Mesenchymal stem cell (in vitro differentiated cells and primary cell): ENCODE measurements around the gene BMX.

Experiments used
- DNase-seq: peaks from one replicate; pipeline ENCODE4 v3.0.0-alpha.2; 2013
- H2AFZ ChIP-seq: one replicate; pipeline ENCODE4 v1.6.1; 2013; ENCODE audit warnings: low read depth, mild to moderate bottlenecking, control low read depth, inconsistent platforms, low read length, moderate library complexity
- H2AK5ac ChIP-seq: 2 replicates; pipeline ENCODE4 v1.6.1; 2013; ENCODE audit warnings: low read length, moderate library complexity, mild to moderate bottlenecking, inconsistent platforms; ENCODE audit not compliant: severe bottlenecking
- H2BK120ac ChIP-seq: one replicate; pipeline ENCODE4 v1.6.1; 2013; ENCODE audit warnings: low read depth, mild to moderate bottlenecking, inconsistent platforms, low read length, moderate library complexity
- H2BK12ac ChIP-seq, 2 experiments: one replicate each; pipeline ENCODE4 v1.6.1; 2013; ENCODE audit warnings: inconsistent platforms in 2 of 2, low read length in 2 of 2, mild to moderate bottlenecking in 2 of 2, moderate library complexity in 2 of 2, control low read depth in 1 of 2
- H2BK15ac ChIP-seq: one replicate; pipeline ENCODE4 v1.6.1; 2013; ENCODE audit warnings: mild to moderate bottlenecking, low read depth, inconsistent platforms; ENCODE audit not compliant: poor library complexity, severe bottlenecking
- H2BK5ac ChIP-seq: 2 replicates; pipeline ENCODE4 v1.6.1; 2013; ENCODE audit warnings: low read depth, mild to moderate bottlenecking, low read length, control low read depth, inconsistent platforms; ENCODE audit not compliant: poor library complexity, severe bottlenecking
- H3K14ac ChIP-seq, 2 experiments: one replicate each; pipeline ENCODE4 v1.6.1; 2013; ENCODE audit warnings: inconsistent platforms in 2 of 2, low read length in 2 of 2, control low read depth in 1 of 2, mild to moderate bottlenecking in 1 of 2, moderate library complexity in 1 of 2
- H3K18ac ChIP-seq, 2 experiments: one replicate each; pipeline ENCODE4 v1.6.1; 2013; ENCODE audit warnings: inconsistent platforms in 2 of 2, low read length in 2 of 2, control low read depth in 1 of 2, low read depth in 1 of 2, mild to moderate bottlenecking in 1 of 2
- H3K23ac ChIP-seq, 2 experiments: one replicate each; pipeline ENCODE4 v1.6.1; 2013; ENCODE audit warnings: inconsistent platforms in 2 of 2, low read length in 2 of 2, mild to moderate bottlenecking in 2 of 2, moderate library complexity in 2 of 2, control low read depth in 1 of 2
- H3K27ac ChIP-seq: 2 replicates; pipeline ENCODE4 v1.5.1; 2013; ENCODE audit warnings: mild to moderate bottlenecking, moderate library complexity, low read length, control low read depth, inconsistent platforms; ENCODE audit not compliant: poor library complexity, severe bottlenecking
- H3K27me3 ChIP-seq, 2 experiments: 2 replicates each; pipeline versions ENCODE4 v1.6.1 to v1.7.0; 2013; ENCODE audit warnings: low read length in 2 of 2, mild to moderate bottlenecking in 2 of 2, moderate library complexity in 2 of 2, control low read depth in 1 of 2, inconsistent platforms in 1 of 2; ENCODE audit not compliant: control insufficient read depth in 1 of 2, insufficient read depth in 1 of 2
- H3K36me3 ChIP-seq, 2 experiments: 2 replicates each; pipeline versions ENCODE4 v1.6.1 to v1.7.0; 2013; ENCODE audit warnings: low read length in 2 of 2, control low read depth in 1 of 2, inconsistent platforms in 1 of 2, low read depth in 1 of 2, mild to moderate bottlenecking in 1 of 2; ENCODE audit not compliant: insufficient read depth in 2 of 2, control insufficient read depth in 1 of 2
- H3K4ac ChIP-seq, 2 experiments: one replicate each; pipeline ENCODE4 v1.6.1; 2013; ENCODE audit warnings: inconsistent platforms in 2 of 2, low read length in 2 of 2, mild to moderate bottlenecking in 2 of 2, moderate library complexity in 2 of 2, control low read depth in 1 of 2, low read depth in 1 of 2
- H3K4me1 ChIP-seq: 2 replicates; pipeline ENCODE4 v1.6.1; 2013; ENCODE audit warnings: low read depth, low read length, control low read depth; ENCODE audit not compliant: control insufficient read depth, insufficient read depth
- H3K4me2 ChIP-seq: 2 replicates; pipeline ENCODE4 v1.6.1; 2013; ENCODE audit warnings: low read length, mild to moderate bottlenecking, inconsistent platforms; ENCODE audit not compliant: poor library complexity, severe bottlenecking
- H3K4me3 ChIP-seq, 2 experiments: 2 replicates each; pipeline versions ENCODE4 v1.5.1 to v1.7.0; 2013; ENCODE audit warnings: low read length in 2 of 2, mild to moderate bottlenecking in 2 of 2, control low read depth in 1 of 2, low read depth in 1 of 2; ENCODE audit not compliant: insufficient read depth in 1 of 2
- H3K79me1 ChIP-seq: replicated peaks from 2 replicates; pipeline ENCODE4 v1.6.1; 2013; ENCODE audit warnings: mild to moderate bottlenecking, control low read depth, low read length, inconsistent platforms; ENCODE audit not compliant: poor library complexity, severe bottlenecking
- H3K9ac ChIP-seq: 2 replicates; pipeline ENCODE4 v1.7.0; 2013; ENCODE audit warnings: mild to moderate bottlenecking, low read length, moderate library complexity
- H3K9me3 ChIP-seq: 2 replicates; pipeline ENCODE4 v1.7.0; 2013; ENCODE audit warnings: mild to moderate bottlenecking, low read length; ENCODE audit not compliant: control insufficient read depth
- H4K8ac ChIP-seq: one replicate; pipeline ENCODE4 v1.6.1; 2013; ENCODE audit warnings: inconsistent platforms, mild to moderate bottlenecking, low read length, moderate library complexity
- H4K91ac ChIP-seq: one replicate; pipeline ENCODE4 v1.6.1; 2013; ENCODE audit warnings: mild to moderate bottlenecking, low read length, inconsistent platforms
- WGBS: methylation state at CpG from one replicate; pipeline ENCODE4 v1.1.7; 2013; ENCODE audit warnings: mixed read lengths; 5-methylcytosine and 5-hydroxymethylcytosine counted together

The BMX gene

GRCh38 chrX:15525664-15526416 lies 25.2 kb downstream of the BMX start:
- Histone ChIP-seq H3K36me3 (no peaks in the 10 kb centered on the region), H3K79me1 (no peaks in the 10 kb centered on the region), H3K4me3 (no peak overlapping the region), H4K8ac (no peak overlapping the region), H3K14ac (no peak overlapping the region), H3K23ac (no peak overlapping the region), H3K27me3 (peaks cover 0 to 9% of the 10 kb centered on the region in 2 experiments), H3K4me2 (no peak overlapping the region), H2AFZ (no peak overlapping the region), H3K9me3 (peaks cover 2% of the 10 kb centered on the region), H3K4ac (no peak overlapping the region), H4K91ac (no peak overlapping the region), H2BK15ac (no peak overlapping the region), H2AK5ac (no peak overlapping the region), H3K27ac (no peak overlapping the region), H2BK120ac (no peak overlapping the region), H2BK5ac (no peak overlapping the region), H3K18ac (no peak overlapping the region), H2BK12ac (no peak overlapping the region), H3K4me1 (no peaks in the 10 kb centered on the region), H3K9ac (no peak overlapping the region)
- 80% methylated on average over 1 of the region's 8 CpGs for WGBS
- DNase-seq, result no peak

DNA sequence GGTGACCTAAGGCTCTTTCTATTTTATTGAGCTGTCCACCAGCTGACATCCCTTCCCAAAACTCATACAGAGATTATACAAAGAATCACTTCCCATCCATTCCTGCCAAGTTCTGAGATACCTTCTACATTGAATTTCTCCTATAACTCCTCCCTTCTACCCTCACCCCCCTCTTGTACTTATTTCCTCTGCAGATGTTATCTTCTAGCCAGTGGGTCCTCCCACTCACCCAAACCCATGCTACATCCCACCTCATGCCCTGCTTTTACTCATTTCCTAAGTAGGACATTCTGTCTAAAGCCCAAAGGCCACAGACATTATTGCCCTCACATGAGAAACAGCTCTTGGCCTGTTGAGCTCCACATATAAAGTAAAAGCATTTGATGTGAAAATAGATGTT lies 28.6 kb downstream of the BMX start:
- no peak overlapping the region for H3K14ac ChIP-seq
- no peak overlapping the region for H3K4me3 ChIP-seq
- no peak overlapping the region for H4K91ac ChIP-seq
- no peak overlapping the region for H3K27ac ChIP-seq
- H2BK15ac ChIP-seq, result no peak overlapping the region
- no peaks in the 10 kb centered on the region for H3K79me1 ChIP-seq
- no peak overlapping the region for H3K23ac ChIP-seq
- no peak overlapping the region for H2AK5ac ChIP-seq
- H3K36me3 ChIP-seq, result no peaks in the 10 kb centered on the region
- H3K4ac ChIP-seq, result no peak overlapping the region
- H2BK120ac ChIP-seq, result no peak overlapping the region
- H4K8ac ChIP-seq, result no peak overlapping the region
- H2AFZ ChIP-seq, result no peak overlapping the region
- no peak overlapping the region for H3K9ac ChIP-seq
- H3K9me3 ChIP-seq, result no peaks in the 10 kb centered on the region
- no peak for DNase-seq
- peaks cover 0 to 9% of the 10 kb centered on the region in 2 experiments for H3K27me3 ChIP-seq
- H3K4me1 ChIP-seq, result no peaks in the 10 kb centered on the region
- H3K4me2 ChIP-seq, result no peak overlapping the region
- no peak overlapping the region for H2BK12ac ChIP-seq
- no peak overlapping the region for H2BK5ac ChIP-seq
- no peak overlapping the region for H3K18ac ChIP-seq

DNA sequence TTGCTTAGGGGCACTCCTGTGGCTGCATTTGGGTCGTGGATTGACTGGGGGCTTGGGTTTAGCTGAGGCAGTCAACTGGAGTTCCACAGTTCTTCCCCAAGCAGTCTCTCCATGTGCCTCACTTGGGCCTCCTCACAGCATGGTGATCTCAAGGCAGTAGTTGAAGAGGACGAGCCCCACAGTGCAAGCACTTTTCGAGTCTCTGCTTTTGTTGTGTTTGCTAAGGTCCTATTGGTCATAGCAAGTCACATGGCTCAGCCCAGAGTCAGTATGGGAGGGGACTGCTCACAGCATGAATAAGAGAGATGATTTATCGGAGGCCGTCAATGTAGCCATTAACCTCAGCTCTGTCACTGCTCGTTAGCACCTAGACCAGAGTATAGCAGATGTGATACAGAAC lies 29.7 kb downstream of the BMX start:
- DNase-seq, result no peak
- Histone ChIP-seq H3K36me3 (no peaks in the 10 kb centered on the region), H2BK120ac (no peak overlapping the region), H3K9ac (no peak overlapping the region), H3K4me3 (no peak overlapping the region), H4K8ac (no peak overlapping the region), H3K27ac (no peak overlapping the region), H2BK12ac (no peak overlapping the region), H2AFZ (no peak overlapping the region), H3K23ac (no peak overlapping the region), H2AK5ac (no peak overlapping the region), H3K27me3 (peaks cover 0 to 9% of the 10 kb centered on the region in 2 experiments), H2BK15ac (no peak overlapping the region), H3K79me1 (no peaks in the 10 kb centered on the region), H4K91ac (no peak overlapping the region), H3K4me1 (no peaks in the 10 kb centered on the region), H3K14ac (no peak overlapping the region), H3K4me2 (no peak overlapping the region), H3K4ac (no peak overlapping the region), H2BK5ac (no peak overlapping the region), H3K9me3 (no peaks in the 10 kb centered on the region), H3K18ac (no peak overlapping the region)
- WGBS, result 85% methylated on average over 3 of the region's 6 CpGs

DNA sequence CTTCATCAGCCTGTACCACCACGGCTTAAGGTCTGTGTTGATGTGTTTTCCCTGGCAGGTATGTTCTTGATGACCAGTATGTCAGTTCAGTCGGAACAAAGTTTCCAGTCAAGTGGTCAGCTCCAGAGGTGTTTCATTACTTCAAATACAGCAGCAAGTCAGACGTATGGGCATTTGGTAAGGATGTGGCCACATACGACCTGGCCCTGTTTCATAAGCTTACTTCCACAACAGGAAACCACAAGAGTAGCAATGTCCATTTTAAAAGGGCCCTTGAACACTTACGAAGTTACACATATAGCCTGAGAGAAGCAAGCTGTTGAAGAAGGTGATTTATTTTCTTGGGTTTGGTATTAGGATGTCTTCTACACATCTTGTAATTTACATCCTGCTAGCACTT lies 46.1 kb downstream of the BMX start:
- peak; percentile 10 for DNase-seq
- Histone ChIP-seq H4K8ac (no peak overlapping the region), H3K4me2 (no peak overlapping the region), H3K14ac (no peak overlapping the region), H3K79me1 (no peaks in the 10 kb centered on the region), H3K4me1 (no peaks in the 10 kb centered on the region), H2AK5ac (no peak overlapping the region), H4K91ac (no peak overlapping the region), H3K18ac (no peak overlapping the region), H3K27ac (no peak overlapping the region), H2BK12ac (no peak overlapping the region), H2AFZ (no peak overlapping the region), H3K27me3 (peaks cover 0 to 39% of the 10 kb centered on the region in 2 experiments), H3K9me3 (no peaks in the 10 kb centered on the region), H2BK5ac (no peak overlapping the region), H3K23ac (no peak overlapping the region), H3K36me3 (no peaks in the 10 kb centered on the region), H3K9ac (no peak overlapping the region), H2BK15ac (no peak overlapping the region), H3K4ac (no peak overlapping the region), H3K4me3 (no peak overlapping the region), H2BK120ac (no peak overlapping the region)
- 94% methylated on average over 2 of the region's 5 CpGs for WGBS
